OCI-LY3 (cell line): ENCODE data around the gene CARTPT.

ENCODE experiments used
- H2AFZ ChIP-seq: fragments of 200-600, 300-600 bp; shearing (Covaris generic); 2 replicates; pipeline ENCODE4 v1.6.0; 2014; ENCODE audit warnings: antibody characterized with exemption, low read depth, low read length
- H3K27ac ChIP-seq: fragments of 200-600, 300-600 bp; sonication (generic); 2 replicates; pipeline ENCODE4 v1.5.1; 2014; ENCODE audit warnings: mild to moderate bottlenecking, low read length, moderate library complexity, mixed read lengths
- H3K27me3 ChIP-seq: fragments of 200-600, 300-600 bp; sonication (generic); 2 replicates; pipeline ENCODE4 v1.6.1; 2014; ENCODE audit warnings: low read depth, low read length, mixed read lengths
- H3K36me3 ChIP-seq: fragments of 200-600, 300-600 bp; sonication (generic); replicated peaks from 2 replicates; pipeline ENCODE3; 2014; ENCODE audit warnings: low read depth, low read length, mixed read lengths
- H3K4me1 ChIP-seq: fragments of 300-600, 200-600 bp; sonication (generic); 2 replicates; pipeline ENCODE4 v1.6.1; 2014; ENCODE audit warnings: low read length, mixed read lengths
- H3K4me2 ChIP-seq: fragments of 200-600, 300-600 bp; sonication (generic); 2 replicates; pipeline ENCODE4 v1.6.1; 2014; ENCODE audit warnings: low read length, mixed read lengths
- H3K4me3 ChIP-seq: fragments of 300-600, 200-600 bp; sonication (generic); 2 replicates; pipeline ENCODE4 v1.5.1; 2014; ENCODE audit warnings: antibody characterized with exemption, mild to moderate bottlenecking, low read length, moderate library complexity
- H3K79me2 ChIP-seq: fragments of 300-600, 200-600 bp; shearing (Covaris generic); 2 replicates; pipeline ENCODE4 v1.6.1; 2014; ENCODE audit warnings: mild to moderate bottlenecking, low read length, mixed read lengths
- H3K9ac ChIP-seq: fragments of 300-600, 200-600 bp; shearing (Covaris generic); 2 replicates; pipeline ENCODE4 v1.6.0; 2014; ENCODE audit warnings: mild to moderate bottlenecking, low read length, moderate library complexity
- H3K9me3 ChIP-seq: fragments of 200-600, 300-600 bp; shearing (Covaris generic); 2 replicates; pipeline ENCODE4 v1.6.1; 2014; ENCODE audit warnings: low read length, mixed read lengths; ENCODE audit not compliant: insufficient read depth
- H4K20me1 ChIP-seq: fragments of 200-600, 300-600 bp; sonication (generic); 2 replicates; pipeline ENCODE4 v1.6.1; 2016; ENCODE audit warnings: low read length, mixed read lengths; ENCODE audit not compliant: insufficient read depth
- CTCF ChIP-seq: fragments of 200-600, 300-600 bp; sonication (generic); IDR thresholded peaks from 2 replicates; pipeline ENCODE4 v1.5.1; 2014; ENCODE audit warnings: antibody characterized with exemption, low read length, low read depth
- EZH2phosphoT487 ChIP-seq: fragments of 200-600 bp; shearing (Covaris generic); IDR thresholded peaks from 2 replicates; pipeline ENCODE4 v1.6.1; 2018; ENCODE audit warnings: antibody characterized with exemption, mixed run types, low read depth

The CARTPT gene

DNA sequence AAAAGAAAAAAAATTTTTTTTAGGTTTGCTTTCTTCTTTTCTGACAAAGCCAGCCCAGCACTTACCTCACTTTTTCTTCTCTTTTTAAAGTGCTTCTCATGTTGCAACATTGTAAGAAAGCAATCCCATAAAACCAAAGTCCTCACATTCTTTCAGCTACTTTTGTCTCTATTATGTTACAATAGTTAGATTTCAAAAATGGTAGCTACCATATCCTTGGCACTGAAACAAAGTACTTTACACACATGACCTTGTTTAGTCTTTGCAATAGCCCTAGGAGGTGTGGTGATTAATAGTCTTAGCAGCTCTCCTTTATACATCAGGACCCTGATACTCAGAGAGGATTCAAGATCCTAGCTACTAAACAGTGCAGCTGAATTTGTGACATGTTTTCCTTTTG, 23.5 kb upstream of the CARTPT start:
- no peak overlapping the region for H3K27ac ChIP-seq
- H3K4me2 ChIP-seq = no peak overlapping the region
- H3K4me1 ChIP-seq = no peaks in the 10 kb centered on the region
- no peaks in the 10 kb centered on the region for H3K36me3 ChIP-seq
- TF ChIP-seq EZH2phosphoT487 (no peak), CTCF (no peak)
- H4K20me1 ChIP-seq = no peaks in the 10 kb centered on the region
- H2AFZ ChIP-seq = no peak overlapping the region
- no peaks in the 10 kb centered on the region for H3K9me3 ChIP-seq
- no peaks in the 10 kb centered on the region for H3K79me2 ChIP-seq
- 0 out of 2 replicates have a peak, but pooled peaks cover under 1% of the 10 kb centered on the region for H3K27me3 ChIP-seq
- H3K4me3 ChIP-seq = no peak overlapping the region
- H3K9ac ChIP-seq = no peak overlapping the region

DNA sequence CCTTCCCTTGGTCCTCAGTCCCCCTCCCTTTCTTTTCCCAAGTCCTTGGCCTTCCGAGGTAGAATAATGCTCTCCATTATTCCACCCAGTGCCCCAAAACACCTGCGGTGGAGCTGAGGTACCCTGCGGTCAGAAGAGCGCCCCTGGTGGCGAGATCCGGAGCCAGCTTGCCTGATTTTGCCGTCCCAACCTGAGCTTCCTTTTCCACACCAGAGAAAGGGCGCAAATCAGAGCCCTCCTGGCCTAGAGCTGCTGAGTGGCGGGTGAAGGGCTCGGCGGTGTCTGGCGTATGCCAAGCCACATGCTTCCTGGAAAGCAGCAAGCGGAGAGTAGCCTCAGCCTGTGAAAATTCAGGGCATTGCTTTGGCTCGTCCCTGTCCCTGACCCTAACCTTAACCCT, 21.1 kb upstream of the CARTPT start:
- Histone ChIP-seq H3K27ac (no peak overlapping the region), H4K20me1 (no peaks in the 10 kb centered on the region), H3K36me3 (no peaks in the 10 kb centered on the region), H3K9ac (no peak overlapping the region), H3K79me2 (no peaks in the 10 kb centered on the region), H3K27me3 (no peaks in the 10 kb centered on the region), H3K9me3 (no peaks in the 10 kb centered on the region), H3K4me1 (no peaks in the 10 kb centered on the region), H3K4me2 (peak overlapping the region; percentile 22; the same call in 1 of the 2 replicates), H2AFZ (peak overlapping the region; percentile 70; the same call in 1 of the 2 replicates), H3K4me3 (no peak overlapping the region)
- TF ChIP-seq EZH2phosphoT487 (no peak), CTCF (peak; percentile 21; the same call in 1 of the 2 replicates)

DNA sequence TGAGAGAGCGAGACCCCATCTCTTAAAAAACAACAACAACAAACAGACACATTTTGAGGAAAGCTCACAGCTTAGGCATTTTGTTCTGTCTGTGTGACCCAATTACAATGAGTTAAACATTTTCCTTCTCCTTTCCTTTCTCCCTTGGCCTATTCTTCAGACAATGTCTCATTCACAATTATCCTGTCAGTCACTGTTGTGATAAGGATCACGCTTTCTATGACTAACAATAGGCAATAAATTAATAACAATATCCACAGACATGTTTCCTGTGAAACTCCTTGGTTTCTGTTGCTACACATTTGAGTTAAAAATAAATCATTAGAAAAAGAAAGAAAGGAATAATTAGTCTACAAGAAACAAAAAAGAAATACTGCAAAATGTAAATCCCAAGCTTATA, 19.8 kb upstream of the CARTPT start:
- no peak overlapping the region for H3K4me3 ChIP-seq
- no peaks in the 10 kb centered on the region for H4K20me1 ChIP-seq
- no peak for TF ChIP-seq EZH2phosphoT487
- TF ChIP-seq CTCF = no peak
- H3K27ac ChIP-seq = no peak overlapping the region
- no peak overlapping the region for H2AFZ ChIP-seq
- H3K36me3 ChIP-seq = no peaks in the 10 kb centered on the region
- H3K27me3 ChIP-seq = no peaks in the 10 kb centered on the region
- H3K9ac ChIP-seq = no peak overlapping the region
- H3K9me3 ChIP-seq = no peaks in the 10 kb centered on the region
- H3K4me2 ChIP-seq = no peak overlapping the region
- no peaks in the 10 kb centered on the region for H3K79me2 ChIP-seq
- no peaks in the 10 kb centered on the region for H3K4me1 ChIP-seq

DNA sequence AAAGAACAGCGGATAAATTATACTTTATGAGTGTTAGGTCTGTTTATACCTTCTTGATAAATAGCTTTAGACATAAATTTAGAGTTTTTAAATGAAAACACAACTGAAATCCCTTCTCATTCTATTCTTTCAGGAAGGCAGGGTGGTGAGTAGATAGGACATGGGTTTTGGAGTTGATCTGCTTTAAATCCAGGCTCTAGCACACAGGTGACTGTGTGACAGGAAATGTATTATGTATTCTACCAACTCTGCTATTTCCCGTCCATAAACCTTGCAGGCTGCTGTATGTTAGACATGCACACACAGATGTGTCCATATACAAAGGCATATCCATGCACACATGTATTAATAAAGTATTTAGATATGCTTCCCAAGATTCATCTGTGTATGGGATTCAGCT, 19.3 kb upstream of the CARTPT start:
- H3K27me3 ChIP-seq = no peaks in the 10 kb centered on the region
- no peaks in the 10 kb centered on the region for H3K9me3 ChIP-seq
- no peaks in the 10 kb centered on the region for H4K20me1 ChIP-seq
- no peak overlapping the region for H3K9ac ChIP-seq
- no peak overlapping the region for H3K4me2 ChIP-seq
- H3K36me3 ChIP-seq = no peaks in the 10 kb centered on the region
- H3K79me2 ChIP-seq = no peaks in the 10 kb centered on the region
- no peak overlapping the region for H3K27ac ChIP-seq
- no peaks in the 10 kb centered on the region for H3K4me1 ChIP-seq
- H2AFZ ChIP-seq = no peak overlapping the region
- no peak for TF ChIP-seq CTCF
- TF ChIP-seq EZH2phosphoT487 = no peak
- H3K4me3 ChIP-seq = no peak overlapping the region
